MCF 10A (cell line): Measurements from ENCODE around the gene WDFY1. TPM values are rescaled to one million over a fixed set of nuclear protein-coding genes. Genes with fewer than 3 reads are reported as not detected.

Source experiments
- BruUV-seq: library from RNA; stranded (reverse); fragments of 400-500 nt; replicated peaks from 2 replicates; lab custom pipeline; 2021; lab: Mats Ljungman, UMichigan
- CTCF ChIA-PET: fragments of 300-600 bp; sonication (Branson Sonifier 250); formaldehyde crosslinking; extraction: SDS; loops from one replicate; lab custom pipeline; 2021; ENCODE audit warnings: antibody characterized with exemption, inconsistent platforms; lab: Yijun Ruan, JAX
- POLR2A ChIA-PET: fragments of 300-600, 350-650 bp; sonication (Branson Sonifier 250); formaldehyde crosslinking; extraction: SDS; loops from one replicate; lab custom pipeline; 2020; ENCODE audit warnings: antibody characterized with exemption, inconsistent platforms; lab: Yijun Ruan, JAX
- DNase-seq: peaks from one replicate; pipeline ENCODE4 v3.0.0-alpha.2; 2018; ENCODE audit not compliant: unreplicated experiment
- H3K27ac Mint-ChIP-seq: one replicate; pipeline ENCODE4 v1.8.0; 2022; ENCODE audit warnings: mild to moderate bottlenecking, low read depth, mixed read lengths; ENCODE audit not compliant: unreplicated experiment
- H3K27me3 Mint-ChIP-seq: one replicate; pipeline ENCODE4 v1.8.0; 2022; ENCODE audit warnings: mixed read lengths; ENCODE audit not compliant: insufficient read depth, unreplicated experiment
- H3K36me3 Mint-ChIP-seq: one replicate; pipeline ENCODE4 v1.8.0; 2022; ENCODE audit warnings: mild to moderate bottlenecking, moderate library complexity, mixed read lengths; ENCODE audit not compliant: insufficient read depth, unreplicated experiment
- H3K4me1 Mint-ChIP-seq: one replicate; pipeline ENCODE4 v1.8.0; 2022; ENCODE audit warnings: mixed read lengths; ENCODE audit not compliant: insufficient read depth, unreplicated experiment
- H3K4me3 Mint-ChIP-seq: one replicate; pipeline ENCODE4 v1.8.0; 2022; ENCODE audit warnings: mild to moderate bottlenecking, moderate library complexity, mixed read lengths; ENCODE audit not compliant: unreplicated experiment
- H3K9me3 Mint-ChIP-seq: one replicate; pipeline ENCODE4 v1.8.0; 2022; ENCODE audit warnings: mixed read lengths; ENCODE audit not compliant: unreplicated experiment
- intact Hi-C: fragments of 100-400 bp; cut with micrococcal nuclease; formaldehyde crosslinking; loops from 2 replicates; pipeline ENCODE4 v1.14.1; 2022
- total RNA-seq: library from RNA; stranded (reverse); gene quantifications from 2 replicates; pipeline ENCODE4 v1.2.3, GENCODE V29; 2022
- TF ChIP-seq, protein P1 (sequence below): fragments of 200-600 bp; IDR thresholded peaks from one replicate; pipeline ENCODE4 v1.8.0; 2022; ENCODE audit warnings: antibody characterized with exemption, mild to moderate bottlenecking; ENCODE audit not compliant: unreplicated experiment

WDFY1 gene
- total RNA-seq, 1 experiment from 2014 or later: 36.9 TPM

- DNase-seq: no peak
- ChIA-PET POLR2A (interaction anchor here (1.1 kb wide), 1 partner anchor 122 kb away, joined by 3 read pairs; no protein-coding TSS in a partner anchor), CTCF (interaction anchor here (0.6 to 1.1 kb wide), 2 partner anchors 19 to 44 kb away, joined by 3 to 4 read pairs; no protein-coding TSS in a partner anchor)
- H3K27ac Mint-ChIP-seq: no peak overlapping the region
- no peaks in the 10 kb centered on the region for H3K27me3 Mint-ChIP-seq
- TF ChIP-seq, protein P1, sequence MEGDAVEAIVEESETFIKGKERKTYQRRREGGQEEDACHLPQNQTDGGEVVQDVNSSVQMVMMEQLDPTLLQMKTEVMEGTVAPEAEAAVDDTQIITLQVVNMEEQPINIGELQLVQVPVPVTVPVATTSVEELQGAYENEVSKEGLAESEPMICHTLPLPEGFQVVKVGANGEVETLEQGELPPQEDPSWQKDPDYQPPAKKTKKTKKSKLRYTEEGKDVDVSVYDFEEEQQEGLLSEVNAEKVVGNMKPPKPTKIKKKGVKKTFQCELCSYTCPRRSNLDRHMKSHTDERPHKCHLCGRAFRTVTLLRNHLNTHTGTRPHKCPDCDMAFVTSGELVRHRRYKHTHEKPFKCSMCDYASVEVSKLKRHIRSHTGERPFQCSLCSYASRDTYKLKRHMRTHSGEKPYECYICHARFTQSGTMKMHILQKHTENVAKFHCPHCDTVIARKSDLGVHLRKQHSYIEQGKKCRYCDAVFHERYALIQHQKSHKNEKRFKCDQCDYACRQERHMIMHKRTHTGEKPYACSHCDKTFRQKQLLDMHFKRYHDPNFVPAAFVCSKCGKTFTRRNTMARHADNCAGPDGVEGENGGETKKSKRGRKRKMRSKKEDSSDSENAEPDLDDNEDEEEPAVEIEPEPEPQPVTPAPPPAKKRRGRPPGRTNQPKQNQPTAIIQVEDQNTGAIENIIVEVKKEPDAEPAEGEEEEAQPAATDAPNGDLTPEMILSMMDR: no peak
- intact Hi-C loops: no loop called here
- H3K4me3 Mint-ChIP-seq: no peak overlapping the region
- H3K9me3 Mint-ChIP-seq: no peaks in the 10 kb centered on the region
- no peaks in the 10 kb centered on the region for H3K36me3 Mint-ChIP-seq
- H3K4me1 Mint-ChIP-seq: peaks cover 7% of the 10 kb centered on the region
- BruUV-seq: no TSS peak
Measured at GRCh38 chr2:223841436-223842190, 103.5 kb downstream of the WDFY1 start.

DNA sequence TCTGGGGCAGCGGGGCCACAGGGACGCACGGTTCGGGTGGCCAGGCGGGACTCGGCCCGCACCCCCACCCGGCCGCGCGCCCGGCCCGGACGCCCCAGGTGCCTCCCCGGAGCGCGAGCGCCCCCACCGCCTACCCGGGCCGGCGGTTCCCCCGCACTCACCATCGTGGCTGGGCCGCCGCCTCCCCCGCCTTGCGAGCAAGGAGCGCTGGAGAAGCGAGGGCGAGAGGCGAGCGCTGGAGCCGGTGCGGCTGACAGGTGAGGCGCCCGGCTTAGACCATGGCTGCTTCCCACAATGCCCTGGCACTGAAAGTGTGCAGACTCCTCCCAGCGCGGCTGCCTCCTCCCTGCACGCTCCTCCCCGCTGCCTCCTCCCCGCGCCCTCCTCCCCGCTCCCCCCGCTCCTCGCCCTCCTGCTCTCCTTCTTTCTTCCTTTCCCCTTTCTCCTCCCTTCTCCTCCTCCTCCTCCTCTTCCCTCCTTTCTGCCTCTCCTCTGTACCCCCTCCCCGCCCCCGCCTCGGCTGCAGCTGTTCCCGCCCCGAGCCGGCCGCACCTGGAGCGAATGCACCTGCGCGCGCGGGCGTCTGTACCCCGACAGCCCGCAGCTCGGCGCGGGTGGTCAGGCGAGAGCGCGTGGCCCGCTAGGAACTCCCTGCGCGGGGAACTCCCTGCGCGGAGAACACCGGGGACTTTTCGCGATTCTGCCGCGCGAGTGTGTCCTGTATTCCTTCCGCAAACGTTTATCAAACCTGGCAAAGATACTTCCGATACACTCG lies 107.7 kb downstream of the WDFY1 start, which contains the start of gene AP1S3:
TSS of gene AP1S3 (minus strand) at position 296 of the 775 bp plus-strand sequence. CDS start at position 164, 132 bp downstream.
- H3K4me3 Mint-ChIP-seq: peak within 1 kb of the TSS; percentile 95
- DNase-seq: peak; percentile 83
- ChIA-PET CTCF (interaction anchor here (0.6 to 3.3 kb wide), 7 partner anchors 10 to 317 kb away, joined by 3 to 20 read pairs (median 3); no protein-coding TSS in a partner anchor), POLR2A (interaction anchor here (0.9 to 4.0 kb wide), 12 partner anchors 14 to 108 kb away, joined by 3 to 22 read pairs (median 5); partner anchors contain the start of gene WDFY1)
- no peaks in the 10 kb centered on the region for H3K9me3 Mint-ChIP-seq
- H3K36me3 Mint-ChIP-seq: no peaks in the 10 kb centered on the region
- intact Hi-C loops: loop anchor here (5.0 kb wide), 1 partner anchor 105 kb away; no protein-coding TSS in a partner anchor
- H3K27ac Mint-ChIP-seq: peak within 1 kb of the TSS; percentile 63
- H3K4me1 Mint-ChIP-seq: peaks cover 22% of the 10 kb centered on the region
- BruUV-seq: no TSS peak
- TF ChIP-seq, protein P1: no peak
- no peaks in the 10 kb centered on the region for H3K27me3 Mint-ChIP-seq

DNA sequence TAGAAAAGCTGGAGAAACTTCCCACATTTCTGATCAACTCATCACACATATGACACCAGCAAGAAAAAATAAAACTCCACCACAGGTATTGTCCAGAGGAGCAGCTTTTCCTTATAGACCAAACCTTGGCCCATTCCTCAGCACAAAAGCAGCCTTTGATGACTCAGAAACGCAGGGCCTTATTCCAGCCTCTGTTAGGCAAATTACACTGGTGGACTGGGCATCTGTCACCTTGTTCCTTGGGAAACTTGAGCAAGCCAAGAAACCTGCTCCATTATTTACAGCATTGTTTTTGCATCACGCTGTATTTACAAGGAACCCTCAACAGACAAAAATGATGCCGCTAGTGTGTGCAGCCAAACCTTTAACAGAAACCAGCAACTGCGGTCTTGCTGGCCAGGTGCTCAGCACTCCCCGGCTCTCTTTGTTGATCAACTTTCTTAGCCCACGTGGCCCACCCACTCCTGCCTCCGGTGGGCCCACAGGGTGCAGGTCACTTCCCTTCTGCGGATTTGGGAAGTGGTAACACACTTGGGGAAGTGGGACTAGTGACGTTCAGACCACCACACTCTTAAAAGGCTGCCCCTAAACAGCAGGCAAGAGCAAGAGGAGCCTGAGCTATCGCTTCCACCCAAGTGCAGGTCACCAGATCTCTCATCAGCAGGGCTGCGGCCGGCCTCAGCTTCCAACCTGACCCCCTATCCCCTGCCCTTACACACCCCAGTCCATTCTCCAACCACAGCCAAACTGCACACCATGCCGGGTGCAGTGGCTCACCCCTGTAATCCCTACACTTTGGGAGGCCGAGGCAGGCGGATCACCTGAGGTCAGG lies 109.2 kb downstream of the WDFY1 start:
- H3K27ac Mint-ChIP-seq: peak overlapping the region; percentile 63
- H3K4me3 Mint-ChIP-seq: peak overlapping the region; percentile 95
- ChIA-PET CTCF (interaction anchor here (0.5 to 3.3 kb wide), 12 partner anchors 14 to 109 kb away, joined by 3 to 20 read pairs (median 3); no protein-coding TSS in a partner anchor), POLR2A (interaction anchor here (0.6 to 4.0 kb wide), 12 partner anchors 12 to 138 kb away, joined by 3 to 22 read pairs (median 4); no protein-coding TSS in a partner anchor)
- no peaks in the 10 kb centered on the region for H3K27me3 Mint-ChIP-seq
- H3K4me1 Mint-ChIP-seq: peaks cover 22% of the 10 kb centered on the region
- TF ChIP-seq, protein P1: no peak
- BruUV-seq: no TSS peak
- intact Hi-C loops: loop anchor here (5.0 kb wide), 1 partner anchor 106 kb away; no protein-coding TSS in a partner anchor
- DNase-seq: peak; percentile 67
- H3K36me3 Mint-ChIP-seq: no peaks in the 10 kb centered on the region
- no peaks in the 10 kb centered on the region for H3K9me3 Mint-ChIP-seq
